GM12865 (cell line): ENCODE measurements around the gene CALHM1.
"Not testable (repeated sequence)": the region's sequence is repeated elsewhere in the genome, so short reads cannot be mapped to it uniquely, and the experiment has no call there.

Experiments used
- DNase-seq: peaks from one replicate; pipeline ENCODE4 v3.0.0; 2010; ENCODE audit warnings: low read depth
- H3K4me3 ChIP-seq: 2 replicates; pipeline ENCODE4 v1.5.1; 2011; ENCODE audit warnings: mild to moderate bottlenecking, low read depth, low read length, control low read depth
- CTCF ChIP-seq: IDR thresholded peaks from 2 replicates; pipeline ENCODE4 v1.5.1; 2011; ENCODE audit warnings: low read length, control low read depth, low read depth, inconsistent platforms; ENCODE audit not compliant: insufficient read depth; ENCODE audit errors: missing control alignments

Gene CALHM1

GRCh38 chr10:103458720-103459119 lies at the start of gene CALHM1:
CALHM1 (minus strand) TSS chr10:103458900; CDS start chr10:103458751, 149 bp downstream.
- no peak within 1 kb of the TSS for H3K4me3 ChIP-seq
- peak; percentile 57 for DNase-seq
- no peak for TF ChIP-seq CTCF

- DNase-seq = no peak
- H3K4me3 ChIP-seq = no peak overlapping the region
- no peak for TF ChIP-seq CTCF
These were observed 48.8 kb upstream of the CALHM1 start for GRCh38 chr10:103507235-103508191.

GRCh38 chr10:103506061-103506460 lies 47.4 kb upstream of the CALHM1 start:
- TF ChIP-seq CTCF = no peak
- no peak for DNase-seq
- no peak overlapping the region for H3K4me3 ChIP-seq

- peak; percentile 72 for DNase-seq
- no peak for TF ChIP-seq CTCF
- H3K4me3 ChIP-seq = no peak overlapping the region
These were observed 45.6 kb upstream of the CALHM1 start for GRCh38 chr10:103504181-103504783.

- H3K4me3 ChIP-seq, DNase-seq: not testable (repeated sequence)
These were observed 45.1 kb upstream of the CALHM1 start for GRCh38 chr10:103503777-103504176.

GRCh38 chr10:103502849-103503660 lies 44.4 kb upstream of the CALHM1 start:
- DNase-seq = no peak
- TF ChIP-seq CTCF = no peak

GRCh38 chr10:103501186-103501585 lies 42.5 kb upstream of the CALHM1 start:
- no peak for DNase-seq
- no peak overlapping the region for H3K4me3 ChIP-seq
- no peak for TF ChIP-seq CTCF

More at GRCh38 chr10:103502849-103503660, 44.4 kb upstream of the CALHM1 start:
- H3K4me3 ChIP-seq = no peak overlapping the region
